Choroid plexus epithelial cell (primary cell): ENCODE results near the gene DLG1.

ENCODE experiments used
- DNase-seq: peaks from one replicate; pipeline ENCODE4 v3.0.0-alpha.2; 2010; ENCODE audit warnings: low read depth
- H3K4me3 ChIP-seq: 2 replicates; pipeline ENCODE4 v1.5.1; 2011; ENCODE audit warnings: low read depth, mild to moderate bottlenecking, control low read depth, low read length, moderate library complexity
- TF ChIP-seq, protein P1 (sequence below): conservative IDR thresholded peaks from 2 replicates; pipeline ENCODE4 v1.5.1; 2011; ENCODE audit warnings: low read depth, mild to moderate bottlenecking, control low read depth, inconsistent platforms, low read length, moderate library complexity

The DLG1 gene

DNA sequence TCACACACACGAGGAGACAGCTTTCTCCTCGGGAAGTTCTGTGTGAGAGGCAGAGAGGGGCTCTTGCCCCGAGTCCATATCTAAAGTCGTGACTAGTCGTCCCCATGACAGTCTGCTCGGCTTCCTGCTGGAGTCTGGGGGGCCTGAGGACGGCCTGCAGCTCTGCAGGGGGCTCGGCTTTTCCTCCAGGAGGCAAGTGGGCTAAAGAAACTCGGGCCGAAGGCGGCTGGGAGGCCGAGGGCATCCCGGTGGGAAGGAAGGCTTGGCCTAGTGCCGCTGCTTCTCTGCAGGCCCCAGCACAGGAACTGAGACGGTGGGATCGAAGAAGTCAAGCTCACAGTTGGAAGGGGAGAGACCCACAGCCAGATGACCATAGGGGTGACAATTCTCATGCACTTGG lies 304.4 kb downstream of the DLG1 start:
- TF ChIP-seq, protein P1, sequence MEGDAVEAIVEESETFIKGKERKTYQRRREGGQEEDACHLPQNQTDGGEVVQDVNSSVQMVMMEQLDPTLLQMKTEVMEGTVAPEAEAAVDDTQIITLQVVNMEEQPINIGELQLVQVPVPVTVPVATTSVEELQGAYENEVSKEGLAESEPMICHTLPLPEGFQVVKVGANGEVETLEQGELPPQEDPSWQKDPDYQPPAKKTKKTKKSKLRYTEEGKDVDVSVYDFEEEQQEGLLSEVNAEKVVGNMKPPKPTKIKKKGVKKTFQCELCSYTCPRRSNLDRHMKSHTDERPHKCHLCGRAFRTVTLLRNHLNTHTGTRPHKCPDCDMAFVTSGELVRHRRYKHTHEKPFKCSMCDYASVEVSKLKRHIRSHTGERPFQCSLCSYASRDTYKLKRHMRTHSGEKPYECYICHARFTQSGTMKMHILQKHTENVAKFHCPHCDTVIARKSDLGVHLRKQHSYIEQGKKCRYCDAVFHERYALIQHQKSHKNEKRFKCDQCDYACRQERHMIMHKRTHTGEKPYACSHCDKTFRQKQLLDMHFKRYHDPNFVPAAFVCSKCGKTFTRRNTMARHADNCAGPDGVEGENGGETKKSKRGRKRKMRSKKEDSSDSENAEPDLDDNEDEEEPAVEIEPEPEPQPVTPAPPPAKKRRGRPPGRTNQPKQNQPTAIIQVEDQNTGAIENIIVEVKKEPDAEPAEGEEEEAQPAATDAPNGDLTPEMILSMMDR: no peak
- no peak overlapping the region for H3K4me3 ChIP-seq
- no peak for DNase-seq
